Liver (tissue), 3 donors: ENCODE results near the gene AQP3.

Source experiments
- CTCF ChIP-seq: fragments of 150-350 bp; IDR thresholded peaks from 2 replicates; pipeline ENCODE4 v1.5.1; 2017; ENCODE audit warnings: improper control_type of control experiment, low read depth, low read length; ENCODE audit not compliant: missing input control
- EGR1 ChIP-seq, 2 donors: IDR thresholded peaks; 2 replicates each; pipeline ENCODE4 v1.6.1; 2016 to 2018; ENCODE audit warnings: antibody characterized with exemption in 2 of 2, low read depth in 2 of 2
- FOXA1 ChIP-seq: IDR thresholded peaks from 2 replicates; pipeline ENCODE4 v1.6.1; 2016; ENCODE audit warnings: antibody characterized with exemption
- FOXA2 ChIP-seq: IDR thresholded peaks from 2 replicates; pipeline ENCODE4 v1.6.1; 2016; ENCODE audit warnings: antibody characterized with exemption
- GABPA ChIP-seq, 2 donors: IDR thresholded peaks in 1 of 2; conservative IDR thresholded peaks in 1 of 2; 2 replicates each; pipeline ENCODE4 v1.6.1; 2016; ENCODE audit warnings: antibody characterized with exemption in 2 of 2, mild to moderate bottlenecking in 1 of 2, moderate library complexity in 1 of 2
- JUND ChIP-seq, 2 donors: IDR thresholded peaks; 2 replicates each; pipeline ENCODE4 v1.6.1; 2016; ENCODE audit warnings: antibody characterized with exemption in 2 of 2
- MAX ChIP-seq: IDR thresholded peaks from 2 replicates; pipeline ENCODE4 v1.6.1; 2016; ENCODE audit warnings: antibody characterized with exemption
- RAD21 ChIP-seq, 2 donors: IDR thresholded peaks; 2 replicates each; pipeline ENCODE4 v1.6.1; 2016; ENCODE audit warnings: antibody characterized with exemption in 2 of 2, mild to moderate bottlenecking in 2 of 2
- REST ChIP-seq: IDR thresholded peaks from 2 replicates; pipeline ENCODE4 v1.6.1; 2016; ENCODE audit warnings: antibody characterized with exemption, mild to moderate bottlenecking
- RXRA ChIP-seq, 2 donors: IDR thresholded peaks; 2 replicates each; pipeline ENCODE4 v1.6.1; 2017 to 2018; ENCODE audit warnings: antibody characterized with exemption in 2 of 2, mild to moderate bottlenecking in 1 of 2
- SP1 ChIP-seq: IDR thresholded peaks from 2 replicates; pipeline ENCODE4 v1.6.1; 2018; ENCODE audit warnings: antibody characterized with exemption, mild to moderate bottlenecking
- TAF1 ChIP-seq: conservative IDR thresholded peaks from 2 replicates; pipeline ENCODE4 v1.6.1; 2016; ENCODE audit warnings: antibody characterized with exemption, mild to moderate bottlenecking
- YY1 ChIP-seq: IDR thresholded peaks from 2 replicates; pipeline ENCODE4 v1.6.1; 2016; ENCODE audit warnings: antibody characterized with exemption, mild to moderate bottlenecking
- ZBTB33 ChIP-seq: IDR thresholded peaks from 2 replicates; pipeline ENCODE4 v1.6.1; 2016; ENCODE audit warnings: antibody characterized with exemption
- donor health status: healthy.
- donor health status: healthy.

- no peak for TF ChIP-seq CTCF
- TF ChIP-seq TAF1: no peak
- no peak for TF ChIP-seq GABPA (IDR thresholded peaks at IDR 0.05 in 1 of 2, conservative IDR thresholded peaks at IDR 0.05 in 1 of 2)
- TF ChIP-seq REST: no peak
- TF ChIP-seq RAD21 (IDR thresholded peaks at IDR 0.05): no peak
- no peak for TF ChIP-seq MAX
- no peak for TF ChIP-seq EGR1 (IDR thresholded peaks at IDR 0.05; ENCODE audit: low read depth in 2 of 2)
- no peak for TF ChIP-seq RXRA (IDR thresholded peaks at IDR 0.05)
- no peak for TF ChIP-seq JUND (IDR thresholded peaks at IDR 0.05)
- no peak for TF ChIP-seq YY1
- no peak for TF ChIP-seq ZBTB33
- TF ChIP-seq SP1: no peak
- no peak for TF ChIP-seq FOXA1
- no peak for TF ChIP-seq FOXA2
These were observed 43.2 kb downstream of the AQP3 start for GRCh38 chr9:33403941-33404787.
